ENCODE data around the gene DYRK1A.
"Not testable (repeated sequence)": the region's sequence is repeated elsewhere in the genome, so short reads cannot be mapped to it uniquely, and the experiment has no call there.

Gene DYRK1A

GRCh38 chr21:37366482-37367316, at the start of gene DYRK1A:
Gene DYRK1A (plus strand): TSS chr21:37366773. CDS start chr21:37420375, 53,602 bp downstream.
- DNase-seq: peak; percentile 98 to 99

- DNase-seq: no peak
These were observed 47.0 kb upstream of the DYRK1A start for GRCh38 chr21:37319551-37319950.

GRCh38 chr21:37322084-37322483, 44.5 kb upstream of the DYRK1A start:
- no peak for DNase-seq

- DNase-seq: no peak
These were observed 42.0 kb upstream of the DYRK1A start for GRCh38 chr21:37324558-37324957.

- not testable (repeated sequence) for DNase-seq
These were observed 38.4 kb upstream of the DYRK1A start for GRCh38 chr21:37328147-37328546.

- DNase-seq: no peak
These were observed 35.2 kb upstream of the DYRK1A start for GRCh38 chr21:37331411-37331810.

GRCh38 chr21:37335053-37335452, 31.5 kb upstream of the DYRK1A start:
- DNase-seq: no peak

- no peak for DNase-seq
These were observed 29.4 kb upstream of the DYRK1A start for GRCh38 chr21:37337179-37337578.

- DNase-seq: no peak
These were observed 28.7 kb upstream of the DYRK1A start for GRCh38 chr21:37337831-37338230.

- no peak for DNase-seq
These were observed 27.7 kb upstream of the DYRK1A start for GRCh38 chr21:37338671-37339551.

- DNase-seq: no peak
These were observed 27.0 kb upstream of the DYRK1A start for GRCh38 chr21:37339552-37339939.

- DNase-seq: no peak
These were observed 25.2 kb upstream of the DYRK1A start for GRCh38 chr21:37341254-37341960.

GRCh38 chr21:37342046-37342632, 24.4 kb upstream of the DYRK1A start:
- DNase-seq: no peak

GRCh38 chr21:37346841-37347430, 19.6 kb upstream of the DYRK1A start:
- no peak for DNase-seq

- DNase-seq: no peak
These were observed 17.9 kb upstream of the DYRK1A start for GRCh38 chr21:37348664-37349063.

GRCh38 chr21:37350472-37350871, 16.1 kb upstream of the DYRK1A start:
- DNase-seq: no peak

- DNase-seq: no peak
These were observed 9.9 kb upstream of the DYRK1A start for GRCh38 chr21:37356706-37357105.

GRCh38 chr21:37357691-37358090, 8.9 kb upstream of the DYRK1A start:
- DNase-seq: no peak

GRCh38 chr21:37358397-37358796, 8.2 kb upstream of the DYRK1A start:
- no peak for DNase-seq

GRCh38 chr21:37363936-37364335, 2.6 kb upstream of the DYRK1A start:
- DNase-seq: no peak

GRCh38 chr21:37364722-37365121, 1.9 kb upstream of the DYRK1A start:
- no peak for DNase-seq
